ENCODE measurements around the gene MIOX. TPM values are rescaled to one million over a fixed set of nuclear protein-coding genes. Genes with fewer than 3 reads are reported as not detected.

MIOX gene
- total RNA-seq, 1 donor from 2014 or later = 0.99 TPM

- H3K36me3 Mint-ChIP-seq (ENCODE audit: low read depth) = peaks cover 2% of the 10 kb centered on the region
- TF ChIP-seq, protein P1, sequence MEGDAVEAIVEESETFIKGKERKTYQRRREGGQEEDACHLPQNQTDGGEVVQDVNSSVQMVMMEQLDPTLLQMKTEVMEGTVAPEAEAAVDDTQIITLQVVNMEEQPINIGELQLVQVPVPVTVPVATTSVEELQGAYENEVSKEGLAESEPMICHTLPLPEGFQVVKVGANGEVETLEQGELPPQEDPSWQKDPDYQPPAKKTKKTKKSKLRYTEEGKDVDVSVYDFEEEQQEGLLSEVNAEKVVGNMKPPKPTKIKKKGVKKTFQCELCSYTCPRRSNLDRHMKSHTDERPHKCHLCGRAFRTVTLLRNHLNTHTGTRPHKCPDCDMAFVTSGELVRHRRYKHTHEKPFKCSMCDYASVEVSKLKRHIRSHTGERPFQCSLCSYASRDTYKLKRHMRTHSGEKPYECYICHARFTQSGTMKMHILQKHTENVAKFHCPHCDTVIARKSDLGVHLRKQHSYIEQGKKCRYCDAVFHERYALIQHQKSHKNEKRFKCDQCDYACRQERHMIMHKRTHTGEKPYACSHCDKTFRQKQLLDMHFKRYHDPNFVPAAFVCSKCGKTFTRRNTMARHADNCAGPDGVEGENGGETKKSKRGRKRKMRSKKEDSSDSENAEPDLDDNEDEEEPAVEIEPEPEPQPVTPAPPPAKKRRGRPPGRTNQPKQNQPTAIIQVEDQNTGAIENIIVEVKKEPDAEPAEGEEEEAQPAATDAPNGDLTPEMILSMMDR (IDR thresholded peaks at IDR 0.05) = peak; percentile 31
- H3K4me1 Mint-ChIP-seq (ENCODE audit: low read depth) = peaks cover 27% of the 10 kb centered on the region
- H3K4me3 Mint-ChIP-seq (ENCODE audit: unreplicated experiment) = no peak overlapping the region
- no peaks in the 10 kb centered on the region for H3K27me3 Mint-ChIP-seq (ENCODE audit: low read depth)
- no peaks in the 10 kb centered on the region for H3K9me3 Mint-ChIP-seq (ENCODE audit: low read depth)
- DNase-seq (ENCODE audit: low spot score) = no peak
- peak overlapping the region; percentile 4 for H3K27ac Mint-ChIP-seq (ENCODE audit: unreplicated experiment)
These were observed 1.2 kb upstream of the MIOX start for GRCh38 chr22:50485221-50486131.

DNA sequence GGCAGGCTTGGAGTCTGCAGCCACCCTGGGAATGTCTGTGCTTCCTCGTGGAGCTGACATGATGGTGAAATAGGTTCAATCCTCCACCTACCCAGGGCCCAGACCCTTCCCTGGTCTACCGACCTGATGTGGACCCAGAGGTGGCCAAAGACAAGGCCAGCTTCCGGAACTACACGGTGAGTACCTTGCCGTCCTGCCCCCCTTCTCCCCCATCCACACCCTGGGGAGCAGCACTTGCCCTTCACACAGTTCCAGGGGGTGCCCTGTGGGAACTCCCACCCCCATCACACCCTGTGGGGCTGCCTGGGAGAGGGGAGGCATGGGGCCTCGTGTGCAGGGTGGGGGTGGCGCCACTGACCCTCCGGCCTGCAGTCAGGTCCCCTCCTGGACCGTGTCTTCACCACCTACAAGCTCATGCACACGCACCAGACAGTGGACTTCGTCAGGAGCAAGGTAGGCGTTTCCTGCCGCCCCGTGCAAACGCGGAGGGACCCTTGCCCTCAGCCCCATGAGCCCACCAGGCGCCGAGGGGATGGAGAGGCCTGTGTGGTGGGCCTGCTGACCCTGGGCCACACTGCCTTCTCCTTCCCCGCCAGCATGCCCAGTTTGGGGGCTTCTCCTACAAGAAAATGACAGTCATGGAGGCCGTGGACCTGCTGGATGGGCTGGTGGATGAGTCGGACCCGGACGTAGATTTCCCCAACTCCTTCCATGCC is 789 bp downstream of the MIOX start:
- no peak overlapping the region for H3K27ac Mint-ChIP-seq (ENCODE audit: unreplicated experiment)
- H3K4me1 Mint-ChIP-seq (ENCODE audit: low read depth) = peaks cover 27% of the 10 kb centered on the region
- DNase-seq (ENCODE audit: low spot score) = no peak
- H3K4me3 Mint-ChIP-seq (ENCODE audit: unreplicated experiment) = no peak overlapping the region
- no peaks in the 10 kb centered on the region for H3K27me3 Mint-ChIP-seq (ENCODE audit: low read depth)
- peaks cover 2% of the 10 kb centered on the region for H3K36me3 Mint-ChIP-seq (ENCODE audit: low read depth)
- no peaks in the 10 kb centered on the region for H3K9me3 Mint-ChIP-seq (ENCODE audit: low read depth)
- TF ChIP-seq, protein P1 (IDR thresholded peaks at IDR 0.05) = no peak

GRCh38 chr22:50488006-50488677 is 1.5 kb downstream of the MIOX start:
- H3K27me3 Mint-ChIP-seq (ENCODE audit: low read depth) = no peaks in the 10 kb centered on the region
- peaks cover 23% of the 10 kb centered on the region for H3K4me1 Mint-ChIP-seq (ENCODE audit: low read depth)
- no peak for DNase-seq (ENCODE audit: low spot score)
- no peak overlapping the region for H3K4me3 Mint-ChIP-seq (ENCODE audit: unreplicated experiment)
- no peak overlapping the region for H3K27ac Mint-ChIP-seq (ENCODE audit: unreplicated experiment)
- H3K36me3 Mint-ChIP-seq (ENCODE audit: low read depth) = peaks cover 2% of the 10 kb centered on the region
- TF ChIP-seq, protein P1 (IDR thresholded peaks at IDR 0.05) = no peak
- H3K9me3 Mint-ChIP-seq (ENCODE audit: low read depth) = no peaks in the 10 kb centered on the region

DNA sequence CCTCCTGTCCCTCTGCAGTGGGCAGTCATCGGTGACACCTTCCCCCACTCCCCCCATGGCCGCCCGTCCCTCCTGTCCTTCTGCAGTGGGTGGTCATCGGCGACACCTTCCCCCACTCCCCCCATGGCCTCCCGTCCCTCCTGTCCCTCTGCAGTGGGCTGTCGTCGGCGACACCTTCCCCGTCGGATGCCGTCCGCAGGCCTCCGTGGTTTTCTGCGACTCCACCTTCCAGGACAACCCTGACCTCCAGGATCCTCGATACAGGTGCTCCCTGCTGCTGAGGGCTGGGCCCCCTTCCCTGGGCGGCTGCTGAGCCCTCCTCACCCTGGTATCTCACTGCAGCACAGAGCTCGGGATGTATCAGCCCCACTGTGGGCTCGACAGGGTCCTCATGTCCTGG is 2.2 kb downstream of the MIOX start:
- Mint-ChIP-seq H3K4me3 (ENCODE audit: unreplicated experiment) (no peak overlapping the region), H3K4me1 (ENCODE audit: low read depth) (peaks cover 20% of the 10 kb centered on the region), H3K27ac (ENCODE audit: unreplicated experiment) (no peak overlapping the region), H3K9me3 (ENCODE audit: low read depth) (no peaks in the 10 kb centered on the region), H3K36me3 (ENCODE audit: low read depth) (peaks cover 2% of the 10 kb centered on the region), H3K27me3 (ENCODE audit: low read depth) (no peaks in the 10 kb centered on the region)
- DNase-seq (ENCODE audit: low spot score) = no peak
- TF ChIP-seq, protein P1 (IDR thresholded peaks at IDR 0.05) = no peak
